ENCODE measurements around the gene TPCN2.

TPCN2 gene

DNA sequence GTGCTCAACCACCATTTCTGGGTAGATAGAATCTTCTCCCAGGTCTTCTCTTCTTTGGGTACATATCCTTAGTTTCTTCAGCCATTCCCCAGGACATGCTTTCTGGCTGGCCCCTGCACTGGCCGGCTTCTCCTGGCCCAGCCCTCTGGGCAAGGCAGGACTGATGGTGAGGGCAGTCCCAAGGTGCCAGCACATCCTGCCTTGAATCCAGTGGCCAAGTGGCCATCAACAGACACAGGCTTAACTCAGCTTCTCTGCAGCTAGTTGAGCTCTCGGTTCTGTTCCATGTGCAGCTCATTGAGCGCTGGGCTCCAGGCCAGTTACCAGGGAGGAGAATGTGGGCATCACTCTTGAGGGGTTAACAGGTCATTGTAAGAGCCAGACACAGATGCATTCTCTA is 124.6 kb downstream of the TPCN2 start:
- H3K9ac ChIP-seq (ENCODE audit: low read length), result no peak overlapping the region
- no peaks in the 10 kb centered on the region for H3K4me1 ChIP-seq (ENCODE audit: insufficient read depth, low read length)
- H3K9me3 ChIP-seq (ENCODE audit: low read length), result no peaks in the 10 kb centered on the region
- H3K36me3 ChIP-seq (ENCODE audit: insufficient read depth, low read length), result no peaks in the 10 kb centered on the region
- no peaks in the 10 kb centered on the region for H3K27me3 ChIP-seq (ENCODE audit: control insufficient read depth in 1 of 2, insufficient read depth in 2 of 2, low read length in 2 of 2)
- H3K4me3 ChIP-seq (ENCODE audit: low read depth in 1 of 2, low read length in 2 of 2), result no peak overlapping the region
- H3K27ac ChIP-seq (ENCODE audit: low read depth, low read length), result no peak overlapping the region

DNA sequence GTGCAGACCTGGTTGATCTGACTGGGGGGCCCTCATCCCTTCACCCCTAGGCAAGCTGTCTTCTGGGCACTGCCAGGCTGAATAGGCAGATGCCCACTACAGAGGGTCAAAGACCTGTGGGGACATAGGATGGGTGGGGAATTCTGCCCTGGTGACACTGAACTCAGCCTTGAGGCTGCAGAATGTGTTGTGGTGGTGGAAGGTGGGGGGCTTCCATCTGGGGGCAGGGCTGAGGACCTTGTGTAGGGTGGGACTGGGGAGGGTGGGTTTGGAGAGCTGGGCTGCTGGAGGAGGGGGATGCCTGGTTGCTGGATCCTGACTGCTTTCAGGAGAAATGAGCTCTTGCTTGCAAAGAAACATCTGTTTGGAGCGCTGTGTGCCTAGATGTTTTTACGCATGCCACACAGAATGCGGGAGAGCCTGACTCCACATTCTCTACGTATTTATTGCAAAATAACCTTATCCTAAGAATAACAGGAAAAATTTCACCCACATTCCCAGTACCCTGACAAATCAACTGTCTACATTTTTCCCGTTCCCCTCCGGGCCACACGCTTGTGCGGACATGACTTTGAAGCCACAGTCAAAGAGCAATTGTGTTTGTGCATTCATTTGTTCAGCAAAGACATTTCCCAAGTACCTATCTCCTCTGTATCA is 125.3 kb downstream of the TPCN2 start:
- Histone ChIP-seq H3K36me3 (ENCODE audit: insufficient read depth, low read length) (no peaks in the 10 kb centered on the region), H3K4me3 (ENCODE audit: low read depth in 1 of 2, low read length in 2 of 2) (no peak overlapping the region), H3K27me3 (ENCODE audit: control insufficient read depth in 1 of 2, insufficient read depth in 2 of 2, low read length in 2 of 2) (no peaks in the 10 kb centered on the region), H3K9ac (ENCODE audit: low read length) (no peak overlapping the region), H3K27ac (ENCODE audit: low read depth, low read length) (no peak overlapping the region), H3K4me1 (ENCODE audit: insufficient read depth, low read length) (no peaks in the 10 kb centered on the region), H3K9me3 (ENCODE audit: low read length) (no peaks in the 10 kb centered on the region)

DNA sequence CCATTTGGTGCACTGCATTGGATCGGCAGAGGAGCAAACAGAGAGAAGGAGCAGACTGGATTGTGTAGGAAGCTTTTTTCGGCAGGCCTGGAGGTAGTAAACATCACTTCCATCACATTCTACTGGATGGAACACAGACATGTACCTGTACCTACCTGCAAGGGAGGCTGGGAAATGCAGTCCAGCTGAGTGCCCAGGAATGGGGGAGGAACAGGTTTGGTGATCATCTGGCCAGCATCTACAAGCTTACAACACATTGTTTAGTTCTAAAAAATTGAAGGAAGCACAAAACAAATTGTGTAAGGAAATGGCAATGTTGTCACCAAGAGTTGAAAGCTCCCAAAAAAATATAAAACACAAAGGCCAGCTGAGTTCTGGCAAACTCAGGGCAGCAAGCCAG is 126.1 kb downstream of the TPCN2 start:
- Histone ChIP-seq H3K27me3 (ENCODE audit: control insufficient read depth in 1 of 2, insufficient read depth in 2 of 2, low read length in 2 of 2) (no peaks in the 10 kb centered on the region), H3K27ac (ENCODE audit: low read depth, low read length) (no peak overlapping the region), H3K4me3 (ENCODE audit: low read depth in 1 of 2, low read length in 2 of 2) (no peak overlapping the region), H3K9ac (ENCODE audit: low read length) (no peak overlapping the region), H3K9me3 (ENCODE audit: low read length) (no peaks in the 10 kb centered on the region), H3K36me3 (ENCODE audit: insufficient read depth, low read length) (no peaks in the 10 kb centered on the region), H3K4me1 (ENCODE audit: insufficient read depth, low read length) (no peaks in the 10 kb centered on the region)

DNA sequence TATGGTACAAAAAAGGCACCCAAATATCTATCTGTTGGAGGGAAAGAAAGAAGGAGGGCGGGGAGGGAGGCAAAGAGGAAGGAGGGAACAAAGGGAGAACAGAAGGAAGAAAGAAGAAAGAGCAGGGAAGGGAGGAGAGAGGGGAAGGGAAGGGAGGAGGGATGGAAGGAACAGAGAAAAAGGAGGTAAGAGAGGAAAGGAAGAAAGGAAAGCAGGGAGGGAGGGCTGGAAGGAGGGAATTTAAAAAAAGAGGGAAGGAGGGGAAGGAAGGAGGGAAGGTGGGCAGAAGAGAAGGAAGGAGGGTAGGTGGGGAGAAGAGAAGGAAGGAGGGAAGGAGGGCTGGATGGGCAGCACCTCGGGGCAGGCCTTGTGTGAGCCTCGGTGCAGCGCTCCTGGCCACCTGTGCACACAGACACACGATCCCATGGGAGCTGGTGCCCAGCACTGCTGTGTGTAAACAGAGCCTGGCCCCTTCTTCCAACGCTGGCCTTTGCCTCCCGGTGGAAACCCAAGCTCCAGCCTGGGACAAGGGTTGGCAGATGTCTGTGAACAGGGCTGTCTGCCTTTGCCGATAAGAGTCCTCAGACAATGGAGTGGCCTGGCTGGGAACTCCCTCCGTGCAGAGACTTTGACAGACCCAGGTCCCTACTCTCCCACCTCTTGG is 130.2 kb downstream of the TPCN2 start:
- Histone ChIP-seq H3K27me3 (ENCODE audit: control insufficient read depth in 1 of 2, insufficient read depth in 2 of 2, low read length in 2 of 2) (no peaks in the 10 kb centered on the region), H3K27ac (ENCODE audit: low read depth, low read length) (no peak overlapping the region), H3K9ac (ENCODE audit: low read length) (no peak overlapping the region), H3K4me3 (ENCODE audit: low read depth in 1 of 2, low read length in 2 of 2) (no peak overlapping the region), H3K36me3 (ENCODE audit: insufficient read depth, low read length) (no peaks in the 10 kb centered on the region), H3K4me1 (ENCODE audit: insufficient read depth, low read length) (no peaks in the 10 kb centered on the region), H3K9me3 (ENCODE audit: low read length) (no peaks in the 10 kb centered on the region)

DNA sequence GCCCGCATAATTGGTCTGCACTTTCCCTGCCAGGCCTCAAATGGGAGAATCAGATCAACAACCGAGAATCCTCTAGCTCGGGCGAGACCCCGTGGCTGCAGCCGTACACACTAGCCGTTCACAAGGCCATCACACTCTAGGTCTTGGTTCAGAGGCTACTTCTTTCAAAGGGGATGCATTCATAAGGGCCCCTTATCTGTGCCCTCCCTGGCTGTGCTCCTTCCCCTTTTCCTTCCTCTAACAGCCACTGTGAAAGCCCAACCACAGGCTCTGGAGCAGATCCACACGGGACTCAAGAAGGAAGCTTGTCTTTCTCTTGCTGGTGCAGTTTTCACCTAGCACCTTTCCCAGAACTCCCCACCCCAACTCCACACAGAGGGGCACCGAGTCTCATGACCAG is 131.5 kb downstream of the TPCN2 start:
- no peak overlapping the region for H3K27ac ChIP-seq (ENCODE audit: low read depth, low read length)
- H3K27me3 ChIP-seq (ENCODE audit: control insufficient read depth in 1 of 2, insufficient read depth in 2 of 2, low read length in 2 of 2), result no peaks in the 10 kb centered on the region
- no peaks in the 10 kb centered on the region for H3K9me3 ChIP-seq (ENCODE audit: low read length)
- no peak overlapping the region for H3K9ac ChIP-seq (ENCODE audit: low read length)
- no peaks in the 10 kb centered on the region for H3K36me3 ChIP-seq (ENCODE audit: insufficient read depth, low read length)
- no peak overlapping the region for H3K4me3 ChIP-seq (ENCODE audit: low read depth in 1 of 2, low read length in 2 of 2)
- H3K4me1 ChIP-seq (ENCODE audit: insufficient read depth, low read length), result no peaks in the 10 kb centered on the region

DNA sequence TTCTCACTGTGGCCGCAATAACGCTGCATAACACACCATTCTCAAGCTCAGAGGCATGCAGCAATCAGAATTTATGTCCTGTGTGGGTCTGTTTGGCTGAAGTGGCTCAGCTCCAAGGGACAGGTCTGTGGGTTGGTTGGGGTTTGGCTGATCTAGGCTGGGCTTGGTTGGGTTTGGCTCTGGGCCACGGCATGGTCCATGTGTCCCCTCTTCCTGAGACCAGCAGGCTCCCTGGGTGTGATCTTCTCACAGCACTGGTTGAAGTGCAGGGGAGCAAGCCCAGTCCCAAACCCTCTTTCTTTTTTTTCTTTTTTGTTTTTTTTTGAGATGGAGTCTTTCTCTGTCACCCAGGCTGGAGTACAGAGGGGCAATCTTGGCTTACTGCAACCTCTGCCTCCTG is 132.0 kb downstream of the TPCN2 start:
- Histone ChIP-seq H3K4me3 (ENCODE audit: low read depth in 1 of 2, low read length in 2 of 2) (no peak overlapping the region), H3K9me3 (ENCODE audit: low read length) (no peaks in the 10 kb centered on the region), H3K9ac (ENCODE audit: low read length) (no peak overlapping the region), H3K27me3 (ENCODE audit: control insufficient read depth in 1 of 2, insufficient read depth in 2 of 2, low read length in 2 of 2) (no peaks in the 10 kb centered on the region), H3K36me3 (ENCODE audit: insufficient read depth, low read length) (no peaks in the 10 kb centered on the region), H3K27ac (ENCODE audit: low read depth, low read length) (no peak overlapping the region), H3K4me1 (ENCODE audit: insufficient read depth, low read length) (no peaks in the 10 kb centered on the region)

DNA sequence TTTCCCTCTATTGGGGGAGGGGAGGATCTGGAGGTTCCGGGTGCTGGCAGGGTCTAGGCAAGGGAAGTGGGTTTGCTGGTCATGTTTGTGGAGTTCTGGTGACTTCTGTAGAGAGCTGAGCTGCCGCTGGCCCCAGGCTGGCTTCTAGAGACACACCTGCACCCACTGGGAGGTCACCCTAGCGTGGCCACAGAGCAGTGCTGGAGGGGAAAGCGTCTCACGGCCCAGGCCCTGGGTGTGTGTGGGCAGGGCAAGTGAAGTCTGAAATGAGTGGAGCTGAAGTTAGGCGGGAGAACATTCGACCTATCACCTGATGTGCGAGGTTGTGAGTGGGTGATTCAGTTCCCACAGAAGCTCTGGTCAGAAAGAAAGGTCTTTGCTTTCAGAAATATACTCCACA is 134.9 kb downstream of the TPCN2 start:
- no peaks in the 10 kb centered on the region for H3K27me3 ChIP-seq (ENCODE audit: control insufficient read depth in 1 of 2, insufficient read depth in 2 of 2, low read length in 2 of 2)
- H3K4me3 ChIP-seq (ENCODE audit: low read depth in 1 of 2, low read length in 2 of 2), result no peak overlapping the region
- peaks cover 8% of the 10 kb centered on the region for H3K9me3 ChIP-seq (ENCODE audit: low read length)
- H3K27ac ChIP-seq (ENCODE audit: low read depth, low read length), result no peak overlapping the region
- H3K4me1 ChIP-seq (ENCODE audit: insufficient read depth, low read length), result no peaks in the 10 kb centered on the region
- H3K36me3 ChIP-seq (ENCODE audit: insufficient read depth, low read length), result no peaks in the 10 kb centered on the region
- no peak overlapping the region for H3K9ac ChIP-seq (ENCODE audit: low read length)

Data from muscle layer of colon (tissue), 2 donors.